HCT116 (cell line): Measurements from ENCODE around the gene TPP1. TPM values are rescaled to one million over a fixed set of nuclear protein-coding genes. Genes with fewer than 3 reads are reported as not detected.

Experiments
- ATAC-seq: fragments of 200-7000 bp; cut with Tn5 transposase; 2 replicates; pipeline ENCODE4 v1.9.1; 2020; ENCODE audit warnings: mild to moderate bottlenecking, moderate library complexity
- BruUV-seq: library from RNA; stranded (reverse); fragments of 400-500 nt; replicated peaks from 2 replicates; lab custom pipeline; 2021; lab: Mats Ljungman, UMichigan
- CTCF ChIA-PET: fragments of 300-600 bp; sonication (Branson Sonifier 250); formaldehyde crosslinking; loops from one replicate; lab custom pipeline; 2021; ENCODE audit warnings: antibody characterized with exemption; lab: Charles Lee
- POLR2A ChIA-PET: fragments of 300-600, 350-600 bp; sonication (Branson Sonifier 250); formaldehyde crosslinking; loops from one replicate; lab custom pipeline; 2021; ENCODE audit warnings: antibody characterized with exemption; lab: Charles Lee
- RAD21 ChIA-PET, 2 experiments: fragments of 300-600 bp; sonication (Branson Sonifier 250); formaldehyde crosslinking; loops; one replicate each; lab custom pipeline; 2023; ENCODE audit warnings: low total read pairs in 2 of 2; ENCODE audit not compliant: uncharacterized antibody in 2 of 2, unreplicated experiment in 2 of 2, low non-redundant PET in 1 of 2; lab: Charles Lee
- DNase-seq: peaks from one replicate; pipeline ENCODE4 v3.0.0-alpha.2; 2010; ENCODE audit warnings: low read depth, low spot score
- H2AFZ ChIP-seq: fragments of 200-600 bp; shearing (Covaris generic), sonication (generic); 2 replicates; pipeline ENCODE4 v1.6.1; 2017; ENCODE audit warnings: low read depth, mixed run types, mixed read lengths, antibody characterized with exemption, low read length; ENCODE audit not compliant: poor library complexity, severe bottlenecking
- H3K27ac ChIP-seq: 2 replicates; pipeline ENCODE4 v1.5.1; 2012; ENCODE audit warnings: low read depth, low read length
- H3K27me3 ChIP-seq: fragments of 200-600 bp; sonication (generic); 2 replicates; pipeline ENCODE4 v1.6.1; 2016; ENCODE audit warnings: mixed run types, low read length, mixed read lengths; ENCODE audit not compliant: insufficient read depth
- H3K36me3 ChIP-seq, 2 experiments: fragments of 200-500 bp in 1 of 2; fragments of 200-600 bp in 1 of 2; sonication (Bioruptor generic) in 1 of 2; sonication (generic) in 1 of 2; 2 replicates each; pipeline versions ENCODE4 v1.5.1 to v1.6.1; 2014 to 2016; ENCODE audit warnings: low read length in 2 of 2, inconsistent platforms in 1 of 2, mixed read lengths in 1 of 2, mixed run types in 1 of 2; ENCODE audit not compliant: insufficient read depth in 2 of 2, control insufficient read depth in 1 of 2
- H3K4me1 ChIP-seq, 2 experiments: fragments of 200-600 bp in 1 of 2; sonication (generic) in 1 of 2; 2 replicates each; pipeline versions ENCODE4 v1.5.1 to v1.6.1; 2012 to 2017; ENCODE audit warnings: low read length in 2 of 2, inconsistent platforms in 1 of 2, mild to moderate bottlenecking in 1 of 2, mixed read lengths in 1 of 2, mixed run types in 1 of 2, moderate library complexity in 1 of 2; ENCODE audit not compliant: insufficient read depth in 2 of 2, control insufficient read depth in 1 of 2
- H3K4me2 ChIP-seq: fragments of 200-600 bp; sonication (generic); 2 replicates; pipeline ENCODE4 v1.6.1; 2017; ENCODE audit warnings: mixed run types, low read length, mixed read lengths
- H3K4me3 ChIP-seq, 2 experiments: fragments of 200-600 bp in 1 of 2; sonication (generic) in 1 of 2; replicated peaks in 1 of 2; 2 replicates each; pipeline ENCODE4 v1.5.1; 2011 to 2016; ENCODE audit warnings: low read length in 2 of 2, control low read depth in 1 of 2, low read depth in 1 of 2, mild to moderate bottlenecking in 1 of 2, mixed read lengths in 1 of 2, mixed run types in 1 of 2
- H3K79me2 ChIP-seq: fragments of 200-600 bp; sonication (generic); 2 replicates; pipeline ENCODE4 v1.6.1; 2017; ENCODE audit warnings: mild to moderate bottlenecking, mixed run types, low read length, moderate library complexity, mixed read lengths; ENCODE audit not compliant: insufficient read depth
- H3K9ac ChIP-seq: fragments of 200-600 bp; sonication (generic); 2 replicates; pipeline ENCODE4 v1.6.1; 2016; ENCODE audit warnings: low read length, mixed read lengths
- H3K9me2 ChIP-seq: fragments of 200-600 bp; sonication (generic), shearing (Covaris generic); 2 replicates; pipeline ENCODE4 v1.6.1; 2017; ENCODE audit warnings: mixed run types, mild to moderate bottlenecking, moderate library complexity; ENCODE audit not compliant: insufficient read depth
- H3K9me3 ChIP-seq, 2 experiments: fragments of 200-500 bp in 1 of 2; fragments of 200-600 bp in 1 of 2; sonication (Bioruptor generic) in 1 of 2; sonication (generic) in 1 of 2; 2 replicates each; pipeline ENCODE4 v1.6.1; 2014 to 2017; ENCODE audit warnings: low read length in 2 of 2, mixed read lengths in 2 of 2, inconsistent platforms in 1 of 2, low read depth in 1 of 2, mild to moderate bottlenecking in 1 of 2, mixed run types in 1 of 2, moderate library complexity in 1 of 2; ENCODE audit not compliant: control insufficient read depth in 1 of 2, insufficient read depth in 1 of 2
- H4K20me1 ChIP-seq: fragments of 200-600 bp; sonication (generic), shearing (Covaris generic); 2 replicates; pipeline ENCODE4 v1.6.1; 2017; ENCODE audit warnings: mixed run types, mild to moderate bottlenecking, moderate library complexity; ENCODE audit not compliant: insufficient read depth
- CBX3 ChIP-seq: IDR thresholded peaks from 2 replicates; pipeline ENCODE4 v1.6.1; 2012; ENCODE audit warnings: low read depth
- CEBPB ChIP-seq: IDR thresholded peaks from 2 replicates; pipeline ENCODE4 v1.6.1; 2012; ENCODE audit warnings: low read depth
- EGR1 ChIP-seq: IDR thresholded peaks from 2 replicates; pipeline ENCODE4 v1.6.1; 2012; ENCODE audit warnings: low read depth
- ELF1 ChIP-seq: IDR thresholded peaks from 2 replicates; pipeline ENCODE4 v1.6.1; 2012; ENCODE audit warnings: low read depth, borderline replicate concordance
- EZH2 ChIP-seq: fragments of 200-600 bp; sonication (generic); IDR thresholded peaks from 2 replicates; pipeline ENCODE4 v1.6.1; 2017; ENCODE audit warnings: antibody characterized with exemption, mixed run types
- JUND ChIP-seq: IDR thresholded peaks from 2 replicates; pipeline ENCODE4 v1.6.1; 2012
- MAX ChIP-seq: IDR thresholded peaks from 2 replicates; pipeline ENCODE4 v1.6.1; 2012
- POLR2AphosphoS5 ChIP-seq: IDR thresholded peaks from 2 replicates; pipeline ENCODE4 v1.6.1; 2011; ENCODE audit warnings: mild to moderate bottlenecking, low read depth, low read length, moderate library complexity
- SIN3A ChIP-seq: IDR thresholded peaks from 2 replicates; pipeline ENCODE4 v1.6.1; 2012; ENCODE audit warnings: low read depth
- SP1 ChIP-seq: IDR thresholded peaks from 2 replicates; pipeline ENCODE4 v1.6.1; 2012; ENCODE audit warnings: low read depth
- TCF7L2 ChIP-seq: IDR thresholded peaks from 2 replicates; pipeline ENCODE4 v1.7.0; 2011; ENCODE audit warnings: borderline replicate concordance, inconsistent platforms; ENCODE audit not compliant: insufficient read depth, insufficient read length; ENCODE audit errors: extremely low read depth
- YY1 ChIP-seq: IDR thresholded peaks from 2 replicates; pipeline ENCODE4 v1.6.1; 2011; ENCODE audit warnings: low read length, low read depth, moderate library complexity, mild to moderate bottlenecking; ENCODE audit not compliant: insufficient replicate concordance; ENCODE audit errors: extremely low read depth
- ZNF274 ChIP-seq: fragments of 200-500 bp; sonication (Bioruptor generic); IDR thresholded peaks from 2 replicates; pipeline ENCODE4 v1.6.1; 2014; ENCODE audit warnings: mild to moderate bottlenecking, low read depth, low read length, inconsistent platforms
- intact Hi-C: fragments of 100-400 bp; cut with micrococcal nuclease; formaldehyde crosslinking; loops from 2 replicates; pipeline ENCODE4 v1.10.0; 2022
- total RNA-seq: library from RNA; stranded (reverse); gene quantifications from one replicate; pipeline ENCODE4 v1.2.1, GENCODE V29; 2021; ENCODE audit not compliant: unreplicated experiment

Gene TPP1
- total RNA-seq, 1 experiment from 2014 or later = 44.7 TPM

DNA sequence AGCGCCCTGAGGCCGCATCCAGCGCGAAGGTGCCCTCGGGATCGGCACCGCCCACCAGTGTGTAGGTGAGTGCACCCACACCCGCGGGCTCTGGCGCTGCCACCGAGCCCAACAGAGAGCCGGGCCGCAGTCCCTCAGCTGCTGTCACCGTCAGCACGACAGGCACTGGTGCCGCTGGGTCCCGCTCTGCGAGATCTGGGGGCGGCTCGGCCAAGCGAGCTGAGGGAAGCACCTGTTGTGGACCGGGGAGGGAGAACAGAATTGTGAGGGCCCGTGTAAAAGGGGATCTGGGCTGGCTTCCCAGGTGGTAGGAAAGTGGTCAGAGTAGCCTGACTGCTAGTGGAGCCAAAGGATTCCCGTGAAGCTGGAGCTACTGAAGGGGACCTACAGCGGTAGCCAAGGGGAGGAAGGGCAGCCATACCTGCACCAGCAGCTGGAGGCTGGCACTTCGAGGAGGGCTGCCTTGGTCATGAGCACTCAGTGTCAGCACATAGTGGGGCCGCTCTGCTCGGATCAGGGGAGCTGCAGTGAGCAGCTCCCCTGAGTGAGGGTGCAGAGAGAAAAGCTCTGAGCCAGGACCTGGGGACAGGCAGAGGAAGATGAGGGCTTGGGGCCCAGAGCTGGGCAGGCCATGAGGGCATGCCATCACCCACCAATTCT lies 11.5 kb upstream of the TPP1 start:
- no peak for DNase-seq
- Histone ChIP-seq H3K27me3 (no peaks in the 10 kb centered on the region), H4K20me1 (no peaks in the 10 kb centered on the region), H2AFZ (no peak overlapping the region), H3K9me3 (no peaks in the 10 kb centered on the region), H3K4me1 (peaks cover 5 to 9% of the 10 kb centered on the region in 2 experiments; a peak in 3 of 4 replicates), H3K9ac (no peak overlapping the region), H3K9me2 (no peaks in the 10 kb centered on the region), H3K36me3 (no peaks in the 10 kb centered on the region), H3K79me2 (no peaks in the 10 kb centered on the region), H3K4me2 (no peak overlapping the region), H3K27ac (no peak overlapping the region), H3K4me3 (no peak overlapping the region)
- ChIA-PET RAD21 (no interaction called here), CTCF (no interaction called here), POLR2A (no interaction called here)
- no peak for ATAC-seq
- no TSS peak for BruUV-seq
- intact Hi-C loops = no loop called here
- TF ChIP-seq CEBPB (no peak), SIN3A (no peak), POLR2AphosphoS5 (no peak), MAX (no peak), EZH2 (no peak), TCF7L2 (no peak), SP1 (no peak), EGR1 (no peak), CBX3 (no peak), ELF1 (no peak), ZNF274 (no peak), JUND (no peak), YY1 (no peak)
